Neural progenitor cell (in vitro differentiated cells): ENCODE data around the gene CNOT1.

Experiments
- EZH2 ChIP-seq: fragments of 200-600 bp; sonication (generic); IDR thresholded peaks from 2 replicates; pipeline ENCODE4 v1.6.1; 2017; ENCODE audit warnings: antibody characterized with exemption, mild to moderate bottlenecking, moderate library complexity
- EZH2phosphoT487 ChIP-seq: fragments of 200-600 bp; sonication (generic); IDR thresholded peaks from 2 replicates; pipeline ENCODE4 v1.6.1; 2017; ENCODE audit warnings: antibody characterized with exemption
- TF ChIP-seq, protein P1 (sequence below): fragments of 200-600 bp; sonication (generic); IDR thresholded peaks from 2 replicates; pipeline ENCODE4 v1.5.1; 2017; ENCODE audit warnings: antibody characterized with exemption, mild to moderate bottlenecking

DNA sequence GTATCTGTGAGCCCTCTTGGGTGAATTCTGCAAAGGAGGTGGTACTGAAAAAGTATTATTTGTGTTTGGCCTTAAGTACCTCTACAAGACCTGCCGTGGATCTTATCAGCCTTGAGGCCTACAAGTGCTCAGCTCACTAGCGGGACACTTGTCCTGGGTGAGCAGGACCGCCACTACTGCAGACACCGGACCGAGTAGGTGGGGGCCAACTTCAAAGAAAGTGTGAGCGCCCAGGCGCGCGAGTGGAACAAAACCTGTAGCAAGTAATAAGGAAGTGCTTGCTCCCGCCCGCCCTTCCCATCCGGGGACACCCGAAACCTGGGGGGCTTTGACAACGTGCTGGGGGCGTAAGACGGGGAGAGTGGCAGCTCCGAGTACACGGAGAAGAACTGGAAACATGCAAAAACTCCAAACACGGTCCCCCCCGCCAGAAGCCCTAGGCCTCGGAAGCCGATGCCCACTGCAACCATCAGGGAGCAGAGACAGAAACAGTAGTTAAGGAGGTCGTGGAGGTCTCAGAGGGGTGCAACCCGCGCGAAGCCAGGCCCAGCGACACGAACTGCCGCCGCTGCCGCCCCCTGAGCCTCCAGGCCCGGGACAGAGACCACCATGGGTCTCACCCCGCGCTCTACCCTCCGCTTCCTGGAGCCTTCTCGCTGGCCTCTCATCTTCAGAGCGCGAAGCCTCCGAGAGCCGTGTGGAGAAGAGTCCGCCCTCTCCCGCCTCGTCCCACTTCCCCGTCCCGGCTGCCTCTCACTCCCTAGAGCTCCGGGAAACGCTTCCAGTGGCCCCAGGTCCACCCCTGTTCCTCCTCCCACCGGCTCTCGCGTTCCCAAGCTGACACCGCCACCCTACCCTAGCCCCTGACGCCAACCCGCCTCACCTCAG, 537 bp downstream of the CNOT1 start:
- TF ChIP-seq, protein P1, sequence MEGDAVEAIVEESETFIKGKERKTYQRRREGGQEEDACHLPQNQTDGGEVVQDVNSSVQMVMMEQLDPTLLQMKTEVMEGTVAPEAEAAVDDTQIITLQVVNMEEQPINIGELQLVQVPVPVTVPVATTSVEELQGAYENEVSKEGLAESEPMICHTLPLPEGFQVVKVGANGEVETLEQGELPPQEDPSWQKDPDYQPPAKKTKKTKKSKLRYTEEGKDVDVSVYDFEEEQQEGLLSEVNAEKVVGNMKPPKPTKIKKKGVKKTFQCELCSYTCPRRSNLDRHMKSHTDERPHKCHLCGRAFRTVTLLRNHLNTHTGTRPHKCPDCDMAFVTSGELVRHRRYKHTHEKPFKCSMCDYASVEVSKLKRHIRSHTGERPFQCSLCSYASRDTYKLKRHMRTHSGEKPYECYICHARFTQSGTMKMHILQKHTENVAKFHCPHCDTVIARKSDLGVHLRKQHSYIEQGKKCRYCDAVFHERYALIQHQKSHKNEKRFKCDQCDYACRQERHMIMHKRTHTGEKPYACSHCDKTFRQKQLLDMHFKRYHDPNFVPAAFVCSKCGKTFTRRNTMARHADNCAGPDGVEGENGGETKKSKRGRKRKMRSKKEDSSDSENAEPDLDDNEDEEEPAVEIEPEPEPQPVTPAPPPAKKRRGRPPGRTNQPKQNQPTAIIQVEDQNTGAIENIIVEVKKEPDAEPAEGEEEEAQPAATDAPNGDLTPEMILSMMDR, result no peak
- TF ChIP-seq EZH2 (no peak), EZH2phosphoT487 (no peak)
